RWPE2 (cell line): ENCODE results near the gene LHX4.

Experiments
- ATAC-seq: fragments of 200-7000 bp; cut with Tn5 transposase; 3 replicates; pipeline ENCODE4 v1.9.1; 2021; ENCODE audit warnings: low read depth
- DNase-seq: peaks from one replicate; pipeline ENCODE4 v3.0.0-alpha.2; 2020; ENCODE audit warnings: low spot score
- H3K27ac ChIP-seq: fragments of 450-650 bp; 2 replicates; pipeline ENCODE4 v1.5.1; 2017; ENCODE audit warnings: mild to moderate bottlenecking; ENCODE audit not compliant: poor library complexity, severe bottlenecking
- H3K27me3 ChIP-seq: fragments of 250-450 bp; sonication (Bioruptor Pico); 2 replicates; pipeline ENCODE4 v1.5.1; 2021; ENCODE audit warnings: mild to moderate bottlenecking, moderate library complexity; ENCODE audit not compliant: insufficient read depth, poor library complexity, severe bottlenecking
- H3K36me3 ChIP-seq: fragments of 250-450 bp; sonication (Bioruptor Pico); 2 replicates; pipeline ENCODE4 v1.5.1; 2020; ENCODE audit warnings: low read depth, mild to moderate bottlenecking, moderate library complexity
- H3K4me1 ChIP-seq: fragments of 250-450 bp; sonication (Bioruptor Pico); 2 replicates; pipeline ENCODE4 v1.5.1; 2021; ENCODE audit warnings: mild to moderate bottlenecking, moderate library complexity; ENCODE audit not compliant: insufficient read depth, poor library complexity, severe bottlenecking
- H3K4me3 ChIP-seq: fragments of 250-450 bp; sonication (Bioruptor Pico); 2 replicates; pipeline ENCODE4 v1.5.1; 2021; ENCODE audit warnings: mild to moderate bottlenecking, moderate library complexity; ENCODE audit not compliant: severe bottlenecking
- H3K9me3 ChIP-seq: fragments of 250-450 bp; sonication (Bioruptor Pico); 2 replicates; pipeline ENCODE4 v1.5.1; 2021; ENCODE audit warnings: mild to moderate bottlenecking, moderate library complexity; ENCODE audit not compliant: severe bottlenecking
- CTCF ChIP-seq: fragments of 450-650 bp; IDR thresholded peaks from one replicate; pipeline ENCODE4 v1.5.1; 2017; ENCODE audit warnings: mild to moderate bottlenecking, moderate library complexity; ENCODE audit not compliant: poor library complexity, severe bottlenecking

The LHX4 gene

GRCh38 chr1:180261524-180262155 is 31.6 kb downstream of the LHX4 start:
- Histone ChIP-seq H3K27me3 (no peaks in the 10 kb centered on the region), H3K36me3 (no peaks in the 10 kb centered on the region), H3K27ac (no peak overlapping the region), H3K4me1 (no peaks in the 10 kb centered on the region), H3K9me3 (no peaks in the 10 kb centered on the region), H3K4me3 (no peak overlapping the region)
- DNase-seq = no peak
- ATAC-seq = no peak
- TF ChIP-seq CTCF = no peak

- Histone ChIP-seq H3K4me1 (no peaks in the 10 kb centered on the region), H3K9me3 (no peaks in the 10 kb centered on the region), H3K4me3 (no peak overlapping the region), H3K27ac (no peak overlapping the region), H3K27me3 (no peaks in the 10 kb centered on the region), H3K36me3 (no peaks in the 10 kb centered on the region)
- TF ChIP-seq CTCF = no peak
- DNase-seq = no peak
- ATAC-seq = no peak
Observed at GRCh38 chr1:180262628-180263488, 32.8 kb downstream of the LHX4 start.

GRCh38 chr1:180264595-180264994 is 34.5 kb downstream of the LHX4 start:
- DNase-seq (no peak), ATAC-seq (no peak)
- no peak for TF ChIP-seq CTCF
- H3K27me3 ChIP-seq = no peaks in the 10 kb centered on the region
- no peaks in the 10 kb centered on the region for H3K9me3 ChIP-seq
- no peaks in the 10 kb centered on the region for H3K36me3 ChIP-seq
- no peaks in the 10 kb centered on the region for H3K4me1 ChIP-seq
- no peak overlapping the region for H3K4me3 ChIP-seq
- H3K27ac ChIP-seq = no peak overlapping the region

- Histone ChIP-seq H3K9me3 (no peaks in the 10 kb centered on the region), H3K27me3 (no peaks in the 10 kb centered on the region), H3K4me3 (no peak overlapping the region), H3K36me3 (no peaks in the 10 kb centered on the region), H3K27ac (no peak overlapping the region), H3K4me1 (no peaks in the 10 kb centered on the region)
- DNase-seq (no peak), ATAC-seq (no peak)
- TF ChIP-seq CTCF = no peak
Observed at GRCh38 chr1:180265201-180265600, 35.1 kb downstream of the LHX4 start.

- Histone ChIP-seq H3K27ac (no peak overlapping the region), H3K4me3 (no peak overlapping the region), H3K4me1 (no peaks in the 10 kb centered on the region), H3K9me3 (no peaks in the 10 kb centered on the region), H3K27me3 (no peaks in the 10 kb centered on the region), H3K36me3 (no peaks in the 10 kb centered on the region)
- no peak for TF ChIP-seq CTCF
- DNase-seq (no peak), ATAC-seq (no peak)
Observed at GRCh38 chr1:180265871-180266270, 35.8 kb downstream of the LHX4 start.
